Activated naive CD4-positive, alpha-beta T cell treated with anti-CD3 and anti-CD28 coated beads for 36 hours (primary cell): ENCODE data around the gene PPP1R2. TPM values are rescaled to one million over a fixed set of nuclear protein-coding genes. Genes with fewer than 3 reads are reported as not detected.
"Not testable (repeated sequence)": the region's sequence is repeated elsewhere in the genome, so short reads cannot be mapped to it uniquely, and the experiment has no call there.

Experiments used
- CTCF ChIA-PET: fragments of 350-600 bp; sonication (Branson Sonifier 250); formaldehyde crosslinking; loops from one replicate; lab custom pipeline; 2021; ENCODE audit warnings: antibody characterized with exemption; lab: Charles Lee
- DNase-seq: peaks from one replicate; pipeline ENCODE4 v3.0.0-alpha.2; 2020
- H3K27ac Mint-ChIP-seq: one replicate; pipeline ENCODE4 v1.8.0; 2021; ENCODE audit warnings: mild to moderate bottlenecking, mixed read lengths
- H3K27me3 Mint-ChIP-seq: one replicate; pipeline ENCODE4 v1.8.0; 2021; ENCODE audit warnings: low read depth, mixed read lengths
- H3K36me3 Mint-ChIP-seq: one replicate; pipeline ENCODE4 v1.8.0; 2021; ENCODE audit warnings: low read depth, mixed read lengths
- H3K4me1 Mint-ChIP-seq: one replicate; pipeline ENCODE4 v1.8.0; 2021; ENCODE audit warnings: low read depth, mixed read lengths
- H3K4me3 Mint-ChIP-seq: one replicate; pipeline ENCODE4 v1.8.0; 2021; ENCODE audit warnings: mild to moderate bottlenecking, moderate library complexity, mixed read lengths
- H3K9me3 Mint-ChIP-seq: one replicate; pipeline ENCODE4 v1.8.0; 2021; ENCODE audit warnings: mixed read lengths
- intact Hi-C: fragments of 100-400 bp; cut with micrococcal nuclease; formaldehyde crosslinking; loops from one replicate; pipeline ENCODE4 v1.15.1; 2023
- total RNA-seq, 2 experiments: library from RNA; stranded (reverse); gene quantifications; one replicate each; pipeline ENCODE4 v1.2.3, GENCODE V29; 2021

PPP1R2 gene
- 100 to 1,000 TPM in 1 of 2 experiments, 10 to 100 TPM in 1; 99.7 to 105 TPM for total RNA-seq

DNA sequence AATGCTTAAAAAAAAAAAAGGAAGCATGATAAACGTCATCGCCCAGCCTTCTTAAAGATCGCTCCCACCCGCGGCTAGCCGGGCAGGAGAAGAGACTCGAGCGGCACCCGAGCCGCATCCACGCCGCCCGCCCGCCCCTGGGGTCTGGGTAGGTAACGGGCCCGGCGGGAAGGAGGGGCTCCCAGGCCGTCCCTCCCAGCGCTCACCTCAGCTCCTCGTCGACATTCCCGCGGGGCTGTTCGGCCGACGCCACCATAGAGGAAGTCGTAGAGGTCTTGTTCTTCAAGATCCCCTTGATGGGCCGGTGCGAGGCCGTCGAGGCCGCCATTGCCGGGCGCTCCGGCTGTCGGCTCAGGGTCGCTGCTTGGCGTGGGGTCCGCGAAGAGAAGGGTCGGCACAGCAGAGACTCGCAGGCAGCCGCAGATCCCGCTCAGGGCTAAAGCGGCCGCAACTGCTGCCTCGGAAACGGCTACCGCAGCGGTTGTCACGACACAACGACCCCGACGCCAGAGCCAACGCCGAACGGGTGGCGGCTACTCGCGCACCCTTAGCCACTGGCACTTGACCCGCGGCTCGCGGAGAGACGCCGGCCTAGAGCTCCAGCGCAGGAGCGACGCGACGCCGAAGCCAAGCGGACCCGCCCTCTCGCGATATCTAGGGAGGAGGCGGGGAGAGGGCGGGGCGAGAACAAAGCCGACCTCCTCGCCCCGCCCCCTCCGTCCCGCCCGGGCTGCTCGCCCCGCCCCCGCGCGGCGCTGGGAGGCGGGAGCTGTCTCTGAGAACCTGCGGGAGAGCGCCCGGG lies at the start of gene PPP1R2:
Gene PPP1R2, minus strand, starts transcription at position 628 of the 802 bp plus-strand sequence. Its CDS starts 300 bp downstream, at position 328.
- H3K4me3 Mint-ChIP-seq: peak within 1 kb of the TSS; percentile 88
- H3K27me3 Mint-ChIP-seq: no peaks in the 10 kb centered on the region
- peaks cover 53% of the 10 kb centered on the region for H3K4me1 Mint-ChIP-seq
- intact Hi-C loops: loop anchor here (1.0 to 5.0 kb wide), 6 partner anchors 12 to 1056 kb away; partner anchors contain the start of genes ATP13A3, LSG1, TNK2 and XXYLT1
- peaks cover 23% of the 10 kb centered on the region for H3K36me3 Mint-ChIP-seq
- CTCF ChIA-PET: interaction anchor here (0.6 to 4.2 kb wide), 7 partner anchors 8 to 932 kb away, joined by 3 to 22 read pairs (median 4); partner anchors contain the start of gene XXYLT1
- peak; percentile 93 for DNase-seq
- H3K9me3 Mint-ChIP-seq: no peaks in the 10 kb centered on the region
- peak within 1 kb of the TSS; percentile 94 for H3K27ac Mint-ChIP-seq

DNA sequence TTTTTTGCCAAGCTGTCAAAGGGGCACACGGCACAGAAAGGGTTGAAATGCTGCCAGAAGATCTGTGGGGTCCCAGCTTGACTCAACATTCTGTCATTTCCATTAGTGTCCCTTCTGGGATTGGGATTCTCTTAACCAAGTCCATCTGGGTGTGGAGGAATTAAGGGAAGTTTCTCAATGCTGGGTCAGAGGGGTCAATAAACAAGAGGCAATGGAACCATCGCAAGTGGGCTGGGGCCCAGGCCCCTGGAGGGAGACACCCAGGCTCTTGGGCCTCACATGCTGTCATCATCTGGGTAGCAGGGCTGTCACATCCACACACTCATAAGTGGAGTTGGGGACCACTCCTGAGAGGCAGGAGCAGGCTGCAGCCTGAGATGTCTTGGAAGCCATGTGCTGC lies 48.7 kb upstream of the PPP1R2 start:
- Mint-ChIP-seq H3K9me3 (no peaks in the 10 kb centered on the region), H3K27ac (no peak overlapping the region), H3K4me1 (no peaks in the 10 kb centered on the region), H3K4me3 (no peak overlapping the region), H3K27me3 (no peaks in the 10 kb centered on the region), H3K36me3 (no peaks in the 10 kb centered on the region)
- CTCF ChIA-PET: no interaction called here
- intact Hi-C loops: no loop called here
- DNase-seq: no peak

DNA sequence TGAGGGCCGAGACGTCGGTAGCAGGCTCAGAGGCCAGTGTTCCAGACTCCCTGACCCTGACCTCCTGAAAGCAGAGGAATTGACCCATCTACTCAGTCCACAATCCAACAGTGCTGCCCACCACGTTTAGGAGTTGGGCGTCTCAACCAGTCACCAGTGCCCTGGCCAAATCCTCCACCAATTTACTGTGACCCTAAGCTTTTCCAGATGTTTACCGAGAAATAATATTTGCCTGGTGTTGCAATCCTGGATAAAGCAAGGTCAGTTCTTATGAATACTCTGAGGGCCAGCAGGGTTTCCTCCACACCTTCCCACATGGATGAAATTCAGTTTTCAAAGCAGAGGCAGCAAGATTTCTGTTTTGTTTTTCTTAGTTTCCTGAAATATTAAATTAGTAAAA lies 48.1 kb upstream of the PPP1R2 start:
- Mint-ChIP-seq H3K27ac (no peak overlapping the region), H3K27me3 (no peaks in the 10 kb centered on the region), H3K4me1 (no peaks in the 10 kb centered on the region), H3K36me3 (no peaks in the 10 kb centered on the region), H3K4me3 (no peak overlapping the region), H3K9me3 (no peaks in the 10 kb centered on the region)
- CTCF ChIA-PET: no interaction called here
- DNase-seq: no peak
- intact Hi-C loops: no loop called here

DNA sequence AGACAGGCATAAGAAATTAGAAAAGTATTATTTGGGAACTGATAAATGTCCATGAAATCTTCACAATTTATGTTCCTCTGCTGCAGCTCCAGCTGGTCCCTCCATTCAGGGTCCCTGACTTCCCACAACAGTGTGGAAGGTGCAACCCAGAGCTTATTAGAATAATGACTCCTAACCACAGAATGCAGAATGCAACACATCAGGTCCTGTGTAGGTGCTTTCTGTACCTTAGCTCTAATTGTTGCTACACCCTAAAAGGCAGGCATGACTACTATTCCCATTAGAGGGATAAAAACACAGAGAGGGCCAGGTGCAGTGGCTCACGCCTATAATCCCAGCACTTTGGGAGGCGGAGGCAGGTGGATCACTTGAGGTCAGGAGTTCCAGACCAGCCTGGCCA lies 47.3 kb upstream of the PPP1R2 start:
- intact Hi-C loops, H3K4me3 Mint-ChIP-seq, DNase-seq, H3K36me3 Mint-ChIP-seq, H3K9me3 Mint-ChIP-seq, H3K27ac Mint-ChIP-seq, CTCF ChIA-PET, H3K27me3 Mint-ChIP-seq, H3K4me1 Mint-ChIP-seq: not testable (repeated sequence)

DNA sequence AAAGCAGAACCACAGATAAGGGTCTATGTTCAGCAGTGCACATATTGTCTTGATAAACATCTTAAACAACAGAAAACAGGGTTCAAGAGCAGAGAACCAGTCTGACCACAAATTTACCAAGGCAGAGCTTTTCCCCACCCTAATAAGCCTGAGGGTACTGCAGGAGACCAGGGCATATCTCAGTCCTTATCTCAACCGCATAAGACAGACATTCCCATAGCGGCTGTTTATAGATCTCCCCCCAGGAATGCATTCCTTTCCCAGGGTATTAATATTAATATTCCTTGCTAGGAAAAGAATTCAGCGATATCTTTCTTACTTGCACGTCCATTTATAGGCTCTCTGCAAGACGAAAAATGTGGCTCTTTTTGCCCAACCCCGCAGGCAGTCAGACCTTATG lies 46.7 kb upstream of the PPP1R2 start:
- DNase-seq, H3K9me3 Mint-ChIP-seq, CTCF ChIA-PET, intact Hi-C loops, H3K27ac Mint-ChIP-seq, H3K36me3 Mint-ChIP-seq, H3K27me3 Mint-ChIP-seq, H3K4me1 Mint-ChIP-seq, H3K4me3 Mint-ChIP-seq: not testable (repeated sequence)

DNA sequence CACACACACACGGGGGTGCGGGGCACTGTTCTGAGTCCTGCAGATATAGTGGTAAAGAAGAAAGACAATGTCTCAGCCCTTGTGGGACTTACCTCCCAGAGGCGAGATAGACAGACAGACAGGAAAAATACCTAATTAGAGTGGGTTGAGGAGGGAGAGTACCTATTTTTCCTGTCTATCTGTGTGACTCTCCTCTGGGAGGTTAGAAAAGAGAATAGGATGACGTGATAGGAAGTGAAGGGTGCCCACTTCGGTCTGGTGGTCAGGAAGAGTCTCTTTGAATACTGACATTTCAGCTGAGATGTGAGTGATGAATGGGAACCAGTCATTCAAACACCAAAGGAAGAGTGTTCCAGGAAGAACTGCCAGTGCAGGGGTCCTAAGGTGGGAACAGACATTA lies 44.7 kb upstream of the PPP1R2 start:
- Mint-ChIP-seq H3K27ac (no peak overlapping the region), H3K36me3 (no peaks in the 10 kb centered on the region), H3K27me3 (no peaks in the 10 kb centered on the region), H3K9me3 (no peaks in the 10 kb centered on the region), H3K4me1 (peaks cover 9% of the 10 kb centered on the region), H3K4me3 (no peak overlapping the region)
- intact Hi-C loops: loop anchor here (1.0 to 2.0 kb wide), 5 partner anchors 21 to 319 kb away; no protein-coding TSS in a partner anchor
- CTCF ChIA-PET: no interaction called here
- peak; percentile 28 for DNase-seq

DNA sequence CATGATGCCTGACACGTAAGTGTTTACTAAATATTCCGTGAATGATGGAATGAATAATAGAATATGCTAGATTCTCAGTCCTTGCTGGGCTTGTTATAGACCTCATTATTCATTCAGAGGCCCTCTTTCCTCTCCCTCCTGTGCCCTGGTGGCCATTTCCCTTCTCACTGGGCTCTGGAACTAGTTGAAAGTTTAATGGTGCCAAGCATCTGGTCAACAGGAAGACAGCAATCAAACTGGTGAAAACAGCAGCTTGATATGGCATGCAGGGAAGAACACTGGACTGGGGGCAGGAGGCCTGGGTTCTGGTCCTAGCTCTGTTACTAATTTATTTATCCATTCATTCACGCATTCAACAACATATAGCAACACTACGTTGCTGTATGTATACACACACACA lies 44.3 kb upstream of the PPP1R2 start:
- CTCF ChIA-PET: no interaction called here

DNA sequence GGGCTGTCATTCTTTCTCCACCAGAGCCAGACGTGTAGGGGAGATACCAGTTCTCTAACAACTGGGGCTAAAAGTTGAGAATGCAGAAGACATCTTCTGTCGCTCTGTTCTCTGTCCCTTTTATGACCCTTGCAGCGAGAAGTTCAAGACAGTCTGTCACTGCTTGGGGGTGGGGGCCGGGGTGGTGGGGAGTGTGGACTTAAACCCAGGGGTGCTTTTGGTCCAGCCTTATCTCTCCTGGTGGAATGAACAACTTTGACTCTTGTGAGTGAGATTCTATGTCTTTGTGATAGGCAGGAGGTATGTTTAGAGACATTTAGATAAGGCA lies 41.4 kb upstream of the PPP1R2 start:
- no peaks in the 10 kb centered on the region for H3K36me3 Mint-ChIP-seq
- H3K27ac Mint-ChIP-seq: no peak overlapping the region
- intact Hi-C loops: no loop called here
- H3K4me1 Mint-ChIP-seq: peaks cover 9% of the 10 kb centered on the region
- H3K27me3 Mint-ChIP-seq: no peaks in the 10 kb centered on the region
- no peaks in the 10 kb centered on the region for H3K9me3 Mint-ChIP-seq
- no peak for DNase-seq
- CTCF ChIA-PET: interaction anchor here (0.7 to 0.8 kb wide), 2 partner anchors 313 to 463 kb away, joined by 3 read pairs; partner anchors contain the start of gene XXYLT1
- no peak overlapping the region for H3K4me3 Mint-ChIP-seq

More for the DNA sequence above, 44.3 kb upstream of the PPP1R2 start:
- H3K27ac Mint-ChIP-seq: no peak overlapping the region
- H3K4me3 Mint-ChIP-seq: no peak overlapping the region
- H3K4me1 Mint-ChIP-seq: peaks cover 9% of the 10 kb centered on the region
- no peaks in the 10 kb centered on the region for H3K27me3 Mint-ChIP-seq
- H3K9me3 Mint-ChIP-seq: no peaks in the 10 kb centered on the region
- DNase-seq: no peak
- H3K36me3 Mint-ChIP-seq: no peaks in the 10 kb centered on the region
- intact Hi-C loops: loop anchor here (1.0 to 2.0 kb wide), 5 partner anchors 22 to 319 kb away; no protein-coding TSS in a partner anchor

DNA sequence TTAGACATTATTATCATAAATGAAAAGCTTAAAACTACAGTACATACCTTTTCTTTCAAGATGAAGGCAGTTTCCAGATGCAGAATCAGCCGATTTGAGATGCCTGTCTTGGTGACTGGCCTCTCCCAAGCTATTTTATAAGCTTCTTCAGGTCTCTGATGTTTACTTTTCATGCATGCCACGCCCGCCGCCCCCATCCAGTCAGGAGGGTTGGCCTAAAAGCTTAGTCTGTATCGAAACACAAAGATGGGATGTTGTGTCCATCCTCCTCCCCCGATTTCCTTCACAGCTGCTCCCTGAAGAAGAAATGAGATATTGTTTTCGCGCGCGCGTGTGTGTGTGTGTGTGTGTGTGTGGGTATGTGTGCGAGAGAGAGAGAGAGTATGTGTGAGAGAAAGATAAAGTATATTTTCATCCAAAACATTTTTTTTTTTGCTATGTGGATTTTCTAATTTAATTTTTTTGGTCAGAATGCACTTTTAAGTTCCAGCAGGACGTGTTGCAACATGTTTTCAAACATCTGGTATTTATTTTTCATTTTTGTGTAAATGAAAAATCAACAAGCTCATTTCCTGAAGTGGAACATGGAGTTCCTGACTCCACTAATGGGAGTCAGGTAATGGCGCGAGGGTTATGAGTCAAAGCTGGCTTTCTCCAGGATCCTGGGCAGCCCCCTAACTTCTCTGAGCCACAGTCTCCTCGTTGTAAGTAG lies 40.9 kb upstream of the PPP1R2 start, which contains the start of gene APOD:
Gene APOD, minus strand, starts transcription at position 110 of the 712 bp plus-strand sequence. CDS start 4,479 bp downstream, outside the sequence.
- DNase-seq: no peak
- CTCF ChIA-PET: interaction anchor here (0.7 to 1.1 kb wide), 4 partner anchors 35 to 463 kb away, joined by 3 to 6 read pairs (median 3); partner anchors contain the start of gene XXYLT1
- Mint-ChIP-seq H3K27ac (no peak within 1 kb of the TSS), H3K27me3 (no peaks in the 10 kb centered on the region), H3K4me3 (no peak within 1 kb of the TSS), H3K4me1 (peaks cover 9% of the 10 kb centered on the region), H3K36me3 (no peaks in the 10 kb centered on the region), H3K9me3 (no peaks in the 10 kb centered on the region)
- intact Hi-C loops: no loop called here

DNA sequence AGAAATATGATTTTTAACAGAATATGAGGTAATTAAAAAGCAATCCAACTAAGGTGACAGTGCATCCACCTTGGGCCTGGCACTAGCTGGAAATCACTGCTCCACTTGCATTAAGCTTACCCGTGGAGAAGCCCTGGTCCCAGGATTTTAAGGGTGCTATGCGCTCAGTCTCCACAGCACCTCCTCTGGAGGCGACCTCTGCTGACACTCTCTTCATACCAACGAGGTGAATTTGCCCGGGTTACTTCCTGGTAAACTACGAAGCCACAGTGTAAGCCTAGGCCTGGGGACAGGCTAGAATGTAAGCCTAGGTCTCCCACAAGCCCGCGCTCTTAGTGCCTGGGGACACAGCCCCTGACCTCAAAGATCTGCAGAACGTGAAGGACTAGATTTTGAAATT lies 39.8 kb upstream of the PPP1R2 start:
- DNase-seq: no peak
- H3K9me3 Mint-ChIP-seq: no peaks in the 10 kb centered on the region
- no peak overlapping the region for H3K4me3 Mint-ChIP-seq
- H3K27me3 Mint-ChIP-seq: no peaks in the 10 kb centered on the region
- H3K36me3 Mint-ChIP-seq: no peaks in the 10 kb centered on the region
- peaks cover 9% of the 10 kb centered on the region for H3K4me1 Mint-ChIP-seq
- no peak overlapping the region for H3K27ac Mint-ChIP-seq
- CTCF ChIA-PET: interaction anchor here (0.6 to 1.3 kb wide), 4 partner anchors 12 to 1909 kb away, joined by 3 read pairs; partner anchors contain the start of gene XXYLT1
- intact Hi-C loops: no loop called here

DNA sequence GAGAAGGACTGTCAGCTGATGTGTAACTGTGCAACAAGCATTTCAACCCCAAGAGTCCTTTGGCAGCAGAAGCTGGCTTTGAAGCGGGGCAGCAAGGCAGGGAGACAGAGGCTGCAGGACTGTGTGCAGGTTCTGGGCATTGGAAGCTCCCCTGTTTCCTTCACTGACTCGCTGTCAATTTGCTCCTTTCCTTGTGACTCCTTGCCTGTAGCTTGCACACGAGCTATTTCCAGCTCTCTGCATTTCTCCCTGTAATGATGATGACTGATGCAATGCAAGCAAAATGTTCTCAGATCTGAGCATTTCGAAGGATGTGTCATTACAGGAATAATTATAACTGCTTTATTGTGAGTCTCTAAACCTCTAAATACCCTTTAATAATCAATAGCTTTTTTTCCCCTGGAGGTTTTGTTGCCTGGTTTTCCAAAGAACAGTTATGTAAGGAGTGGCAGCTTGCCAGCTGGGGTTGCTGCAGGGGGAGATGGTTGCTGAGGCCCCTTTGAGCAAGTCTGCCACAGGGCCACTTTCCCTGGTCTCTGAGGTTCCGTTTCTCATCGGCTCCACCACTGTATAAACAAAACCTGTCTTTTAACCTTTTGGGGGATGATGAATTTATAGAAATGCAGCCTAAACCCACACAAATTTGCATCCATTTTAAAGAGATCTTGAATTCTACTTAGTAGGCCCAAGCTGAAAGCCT lies 37.8 kb upstream of the PPP1R2 start:
- intact Hi-C loops: no loop called here
- Mint-ChIP-seq H3K4me1 (peaks cover 9% of the 10 kb centered on the region), H3K36me3 (no peaks in the 10 kb centered on the region), H3K27ac (no peak overlapping the region), H3K27me3 (no peaks in the 10 kb centered on the region), H3K9me3 (no peaks in the 10 kb centered on the region), H3K4me3 (no peak overlapping the region)
- no peak for DNase-seq
- CTCF ChIA-PET: no interaction called here

DNA sequence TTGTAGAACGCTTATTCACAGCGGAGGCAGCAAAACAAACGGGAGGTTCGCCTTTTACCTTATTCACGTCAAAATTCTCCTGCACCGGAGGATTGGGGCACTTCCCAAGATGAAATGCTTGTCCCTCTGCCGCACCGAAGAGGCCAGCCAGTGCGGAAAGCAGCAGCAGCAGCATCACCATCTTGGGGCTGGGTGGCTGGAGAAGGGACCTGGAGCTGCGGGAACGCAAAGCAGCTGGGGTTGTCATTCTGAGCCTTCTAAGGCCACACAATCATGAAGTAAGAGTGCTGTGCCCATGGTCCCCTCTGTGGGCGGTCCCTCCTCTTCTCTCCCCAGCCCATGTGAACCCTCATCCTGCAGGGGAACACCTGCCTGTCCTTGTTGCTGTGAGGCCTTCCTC lies 36.2 kb upstream of the PPP1R2 start:
- CTCF ChIA-PET: no interaction called here
- H3K27ac Mint-ChIP-seq: no peak overlapping the region
- intact Hi-C loops: no loop called here
- H3K4me3 Mint-ChIP-seq: no peak overlapping the region
- H3K27me3 Mint-ChIP-seq: no peaks in the 10 kb centered on the region
- peaks cover 3% of the 10 kb centered on the region for H3K4me1 Mint-ChIP-seq
- no peaks in the 10 kb centered on the region for H3K9me3 Mint-ChIP-seq
- DNase-seq: no peak
- no peaks in the 10 kb centered on the region for H3K36me3 Mint-ChIP-seq
